ENCODE results near the gene A1CF.

DNA sequence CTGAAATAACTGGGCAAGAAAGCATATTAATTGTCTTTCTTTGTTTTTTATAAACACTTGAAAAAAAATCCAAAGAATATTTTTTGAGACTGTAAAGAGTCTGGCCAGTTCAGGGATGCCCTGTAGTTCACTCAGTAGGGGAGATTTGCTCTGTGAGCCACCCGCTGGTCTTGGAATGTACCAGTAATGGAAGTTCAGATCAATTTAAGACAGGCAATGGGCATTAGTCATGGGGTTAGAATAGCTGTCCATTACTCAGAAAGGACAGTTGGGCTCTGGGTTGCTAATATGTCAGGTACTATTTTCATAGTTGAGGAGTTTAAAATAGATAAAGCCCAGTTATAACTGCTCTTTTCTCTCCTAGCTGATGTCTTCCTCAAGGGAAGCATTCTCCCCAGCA, 38.7 kb downstream of the A1CF start:
- TF ChIP-seq CTCF (IDR thresholded peaks at IDR 0.05; ENCODE audit: low read depth, low read length, poor library complexity, severe bottlenecking) = no peak
- TF ChIP-seq EZH2phosphoT487 (IDR thresholded peaks at IDR 0.05; ENCODE audit: borderline replicate concordance, low read length) = no peak

All from DOHH2 (cell line).